SK-N-DZ (cell line): ENCODE results near the gene COL4A4.

Experiments
- DNase-seq: peaks from one replicate; pipeline ENCODE4 v3.0.0-alpha.2; 2015; ENCODE audit warnings: low spot score
- small RNA-seq, 2 experiments: library from RNA; depleted of rRNA; stranded (forward); fragments of <200 nt; gene quantifications; one replicate each; pipeline ENCODE3, GENCODE V24; 2014

Gene COL4A4

GRCh38 chr2:226983895-226984749 lies 179.9 kb downstream of the COL4A4 start:
- DNase-seq, result no peak

- peak; percentile 7 for DNase-seq
These were observed 182.1 kb downstream of the COL4A4 start for GRCh38 chr2:226981791-226982326.

- DNase-seq, result no peak
These were observed 185.0 kb downstream of the COL4A4 start for GRCh38 chr2:226979004-226979403.

GRCh38 chr2:226978300-226978699 lies 185.7 kb downstream of the COL4A4 start:
- no peak for DNase-seq

- DNase-seq, result no peak
These were observed 186.2 kb downstream of the COL4A4 start for GRCh38 chr2:226977775-226978190.

- DNase-seq, result no peak
These were observed 190.2 kb downstream of the COL4A4 start for GRCh38 chr2:226973816-226974215.

- DNase-seq, result no peak
These were observed 192.2 kb downstream of the COL4A4 start for GRCh38 chr2:226971770-226972169.

- no peak for DNase-seq
These were observed 192.9 kb downstream of the COL4A4 start for GRCh38 chr2:226971084-226971483.

- no peak for DNase-seq
These were observed 193.6 kb downstream of the COL4A4 start for GRCh38 chr2:226970362-226970761.

GRCh38 chr2:226969417-226970080 lies 194.5 kb downstream of the COL4A4 start:
- DNase-seq, result no peak

GRCh38 chr2:226965376-226965775 lies 198.6 kb downstream of the COL4A4 start:
- no peak for DNase-seq

GRCh38 chr2:226963528-226963927 lies 200.5 kb downstream of the COL4A4 start:
- no peak for DNase-seq

- peak; percentile 12 for DNase-seq
These were observed 201.7 kb downstream of the COL4A4 start for GRCh38 chr2:226962176-226962773.

- no peak for DNase-seq
These were observed 204.6 kb downstream of the COL4A4 start for GRCh38 chr2:226959418-226959817.

- no peak for DNase-seq
These were observed 207.3 kb downstream of the COL4A4 start for GRCh38 chr2:226956659-226957058.

- no peak for DNase-seq
These were observed 210.2 kb downstream of the COL4A4 start for GRCh38 chr2:226953826-226954225.

- DNase-seq, result no peak
These were observed 210.8 kb downstream of the COL4A4 start for GRCh38 chr2:226953206-226953605.

Small RNAs within 50 kb of the gene (small RNA-seq; reads per million reads assigned to genes)
- 0 reads per million in 2 experiments for gene RF00554
